HCT116 (cell line): Measurements from ENCODE around the gene GIT2. TPM values are rescaled to one million over a fixed set of nuclear protein-coding genes. Genes with fewer than 3 reads are reported as not detected.

Experiments used
- ATAC-seq: fragments of 200-7000 bp; cut with Tn5 transposase; 2 replicates; pipeline ENCODE4 v1.9.1; 2020; ENCODE audit warnings: mild to moderate bottlenecking, moderate library complexity
- BruUV-seq: library from RNA; stranded (reverse); fragments of 400-500 nt; replicated peaks from 2 replicates; lab custom pipeline; 2021; lab: Mats Ljungman, UMichigan
- CTCF ChIA-PET: fragments of 300-600 bp; sonication (Branson Sonifier 250); formaldehyde crosslinking; loops from one replicate; lab custom pipeline; 2021; ENCODE audit warnings: antibody characterized with exemption; lab: Charles Lee
- POLR2A ChIA-PET: fragments of 300-600, 350-600 bp; sonication (Branson Sonifier 250); formaldehyde crosslinking; loops from one replicate; lab custom pipeline; 2021; ENCODE audit warnings: antibody characterized with exemption; lab: Charles Lee
- RAD21 ChIA-PET, 2 experiments: fragments of 300-600 bp; sonication (Branson Sonifier 250); formaldehyde crosslinking; loops; one replicate each; lab custom pipeline; 2023; ENCODE audit warnings: low total read pairs in 2 of 2; ENCODE audit not compliant: uncharacterized antibody in 2 of 2, unreplicated experiment in 2 of 2, low non-redundant PET in 1 of 2; lab: Charles Lee
- DNase-seq: peaks from one replicate; pipeline ENCODE4 v3.0.0-alpha.2; 2010; ENCODE audit warnings: low read depth, low spot score
- H2AFZ ChIP-seq: fragments of 200-600 bp; shearing (Covaris generic), sonication (generic); 2 replicates; pipeline ENCODE4 v1.6.1; 2017; ENCODE audit warnings: low read depth, mixed run types, mixed read lengths, antibody characterized with exemption, low read length; ENCODE audit not compliant: poor library complexity, severe bottlenecking
- H3K27ac ChIP-seq: 2 replicates; pipeline ENCODE4 v1.5.1; 2012; ENCODE audit warnings: low read depth, low read length
- H3K27me3 ChIP-seq: fragments of 200-600 bp; sonication (generic); 2 replicates; pipeline ENCODE4 v1.6.1; 2016; ENCODE audit warnings: mixed run types, low read length, mixed read lengths; ENCODE audit not compliant: insufficient read depth
- H3K36me3 ChIP-seq, 2 experiments: fragments of 200-500 bp in 1 of 2; fragments of 200-600 bp in 1 of 2; sonication (Bioruptor generic) in 1 of 2; sonication (generic) in 1 of 2; 2 replicates each; pipeline versions ENCODE4 v1.5.1 to v1.6.1; 2014 to 2016; ENCODE audit warnings: low read length in 2 of 2, inconsistent platforms in 1 of 2, mixed read lengths in 1 of 2, mixed run types in 1 of 2; ENCODE audit not compliant: insufficient read depth in 2 of 2, control insufficient read depth in 1 of 2
- H3K4me1 ChIP-seq, 2 experiments: fragments of 200-600 bp in 1 of 2; sonication (generic) in 1 of 2; 2 replicates each; pipeline versions ENCODE4 v1.5.1 to v1.6.1; 2012 to 2017; ENCODE audit warnings: low read length in 2 of 2, inconsistent platforms in 1 of 2, mild to moderate bottlenecking in 1 of 2, mixed read lengths in 1 of 2, mixed run types in 1 of 2, moderate library complexity in 1 of 2; ENCODE audit not compliant: insufficient read depth in 2 of 2, control insufficient read depth in 1 of 2
- H3K4me2 ChIP-seq: fragments of 200-600 bp; sonication (generic); 2 replicates; pipeline ENCODE4 v1.6.1; 2017; ENCODE audit warnings: mixed run types, low read length, mixed read lengths
- H3K4me3 ChIP-seq, 2 experiments: fragments of 200-600 bp in 1 of 2; sonication (generic) in 1 of 2; replicated peaks in 1 of 2; 2 replicates each; pipeline ENCODE4 v1.5.1; 2011 to 2016; ENCODE audit warnings: low read length in 2 of 2, control low read depth in 1 of 2, low read depth in 1 of 2, mild to moderate bottlenecking in 1 of 2, mixed read lengths in 1 of 2, mixed run types in 1 of 2
- H3K79me2 ChIP-seq: fragments of 200-600 bp; sonication (generic); 2 replicates; pipeline ENCODE4 v1.6.1; 2017; ENCODE audit warnings: mild to moderate bottlenecking, mixed run types, low read length, moderate library complexity, mixed read lengths; ENCODE audit not compliant: insufficient read depth
- H3K9ac ChIP-seq: fragments of 200-600 bp; sonication (generic); 2 replicates; pipeline ENCODE4 v1.6.1; 2016; ENCODE audit warnings: low read length, mixed read lengths
- H3K9me2 ChIP-seq: fragments of 200-600 bp; sonication (generic), shearing (Covaris generic); 2 replicates; pipeline ENCODE4 v1.6.1; 2017; ENCODE audit warnings: mixed run types, mild to moderate bottlenecking, moderate library complexity; ENCODE audit not compliant: insufficient read depth
- H3K9me3 ChIP-seq, 2 experiments: fragments of 200-500 bp in 1 of 2; fragments of 200-600 bp in 1 of 2; sonication (Bioruptor generic) in 1 of 2; sonication (generic) in 1 of 2; 2 replicates each; pipeline ENCODE4 v1.6.1; 2014 to 2017; ENCODE audit warnings: low read length in 2 of 2, mixed read lengths in 2 of 2, inconsistent platforms in 1 of 2, low read depth in 1 of 2, mild to moderate bottlenecking in 1 of 2, mixed run types in 1 of 2, moderate library complexity in 1 of 2; ENCODE audit not compliant: control insufficient read depth in 1 of 2, insufficient read depth in 1 of 2
- H4K20me1 ChIP-seq: fragments of 200-600 bp; sonication (generic), shearing (Covaris generic); 2 replicates; pipeline ENCODE4 v1.6.1; 2017; ENCODE audit warnings: mixed run types, mild to moderate bottlenecking, moderate library complexity; ENCODE audit not compliant: insufficient read depth
- CEBPB ChIP-seq: IDR thresholded peaks from 2 replicates; pipeline ENCODE4 v1.6.1; 2012; ENCODE audit warnings: low read depth
- EGR1 ChIP-seq: IDR thresholded peaks from 2 replicates; pipeline ENCODE4 v1.6.1; 2012; ENCODE audit warnings: low read depth
- EZH2 ChIP-seq: fragments of 200-600 bp; sonication (generic); IDR thresholded peaks from 2 replicates; pipeline ENCODE4 v1.6.1; 2017; ENCODE audit warnings: antibody characterized with exemption, mixed run types
- EZH2phosphoT487 ChIP-seq: fragments of 200-600 bp; IDR thresholded peaks from 2 replicates; pipeline ENCODE4 v1.6.1; 2018; ENCODE audit warnings: antibody characterized with exemption, borderline replicate concordance
- FOSL1 ChIP-seq: IDR thresholded peaks from 2 replicates; pipeline ENCODE4 v1.6.1; 2012; ENCODE audit warnings: low read depth
- JUND ChIP-seq: IDR thresholded peaks from 2 replicates; pipeline ENCODE4 v1.6.1; 2012
- MAX ChIP-seq: IDR thresholded peaks from 2 replicates; pipeline ENCODE4 v1.6.1; 2012
- POLR2AphosphoS5 ChIP-seq: IDR thresholded peaks from 2 replicates; pipeline ENCODE4 v1.6.1; 2011; ENCODE audit warnings: mild to moderate bottlenecking, low read depth, low read length, moderate library complexity
- RAD21 ChIP-seq: IDR thresholded peaks from 2 replicates; pipeline ENCODE4 v1.6.1; 2012; ENCODE audit warnings: low read depth, mild to moderate bottlenecking
- REST ChIP-seq: IDR thresholded peaks from 2 replicates; pipeline ENCODE4 v1.6.1; 2012; ENCODE audit warnings: low read depth
- SP1 ChIP-seq: IDR thresholded peaks from 2 replicates; pipeline ENCODE4 v1.6.1; 2012; ENCODE audit warnings: low read depth
- ZFX ChIP-seq: fragments of 450-650 bp; IDR thresholded peaks from 2 replicates; pipeline ENCODE4 v1.6.1; 2017
- ZNF274 ChIP-seq: fragments of 200-500 bp; sonication (Bioruptor generic); IDR thresholded peaks from 2 replicates; pipeline ENCODE4 v1.6.1; 2014; ENCODE audit warnings: mild to moderate bottlenecking, low read depth, low read length, inconsistent platforms
- intact Hi-C: fragments of 100-400 bp; cut with micrococcal nuclease; formaldehyde crosslinking; loops from 2 replicates; pipeline ENCODE4 v1.10.0; 2022
- total RNA-seq: library from RNA; stranded (reverse); gene quantifications from one replicate; pipeline ENCODE4 v1.2.1, GENCODE V29; 2021; ENCODE audit not compliant: unreplicated experiment

GIT2 gene
- total RNA-seq, 1 experiment from 2014 or later: 21.5 TPM

- CTCF ChIA-PET: no interaction called here
- no peak overlapping the region for H3K27ac ChIP-seq
These were observed 81.7 kb downstream of the GIT2 start for GRCh38 chr12:109914461-109914860.

GRCh38 chr12:109912855-109913321, 83.3 kb downstream of the GIT2 start:
- no TSS peak for BruUV-seq
- CTCF ChIA-PET: no interaction called here
- RAD21 ChIA-PET: no interaction called here
- no peak overlapping the region for H3K9ac ChIP-seq
- no peak overlapping the region for H3K4me2 ChIP-seq
- H3K9me3 ChIP-seq: no peaks in the 10 kb centered on the region
- no peak overlapping the region for H2AFZ ChIP-seq
- TF ChIP-seq SP1 (no peak), REST (no peak), RAD21 (no peak), JUND (no peak), POLR2AphosphoS5 (no peak), MAX (no peak), CEBPB (no peak), ZNF274 (no peak), EZH2 (no peak), EGR1 (no peak), ZFX (no peak), FOSL1 (no peak)
- DNase-seq (no peak), ATAC-seq (no peak)
- H3K9me2 ChIP-seq: no peaks in the 10 kb centered on the region
- H3K27me3 ChIP-seq: no peaks in the 10 kb centered on the region
- no peaks in the 10 kb centered on the region for H3K79me2 ChIP-seq
- no peak overlapping the region for H3K4me3 ChIP-seq
- H3K4me1 ChIP-seq: no peaks in the 10 kb centered on the region
- intact Hi-C loops: no loop called here
- POLR2A ChIA-PET: no interaction called here
- H4K20me1 ChIP-seq: no peaks in the 10 kb centered on the region
- no peak overlapping the region for H3K27ac ChIP-seq
- H3K36me3 ChIP-seq: peaks cover 25 to 42% of the 10 kb centered on the region in 2 experiments

More at GRCh38 chr12:109914461-109914860, 81.7 kb downstream of the GIT2 start:
- no peak for ATAC-seq
- no peaks in the 10 kb centered on the region for H3K27me3 ChIP-seq
- intact Hi-C loops: no loop called here
- TF ChIP-seq EZH2phosphoT487 (no peak), JUND (no peak), MAX (no peak)
- peaks cover 25 to 38% of the 10 kb centered on the region in 2 experiments for H3K36me3 ChIP-seq
- no peak overlapping the region for H2AFZ ChIP-seq
- no peak overlapping the region for H3K4me3 ChIP-seq
- DNase-seq: no peak
- H3K4me2 ChIP-seq: no peak overlapping the region
- H3K79me2 ChIP-seq: no peaks in the 10 kb centered on the region
- ChIA-PET RAD21 (no interaction called here), POLR2A (no interaction called here)
- no peaks in the 10 kb centered on the region for H3K4me1 ChIP-seq
- no peaks in the 10 kb centered on the region for H4K20me1 ChIP-seq
- H3K9me3 ChIP-seq: no peaks in the 10 kb centered on the region
- BruUV-seq: no TSS peak
- H3K9me2 ChIP-seq: no peaks in the 10 kb centered on the region
- H3K9ac ChIP-seq: no peak overlapping the region
